Measurements from ENCODE around the gene GNA14. TPM values are rescaled to one million over a fixed set of nuclear protein-coding genes. Genes with fewer than 3 reads are reported as not detected.

The GNA14 gene
- polyA plus RNA-seq, 1 donor from 2014 or later: 0.40 TPM

- Histone ChIP-seq H3K4me3 (ENCODE audit: low read length) (no peak overlapping the region), H3K36me3 (ENCODE audit: insufficient read depth, low read length) (no peaks in the 10 kb centered on the region), H3K9ac (ENCODE audit: low read length) (no peak overlapping the region), H3K79me2 (replicated peaks; ENCODE audit: insufficient read depth, low read length) (no peaks in the 10 kb centered on the region), H3K4me2 (ENCODE audit: low read length) (no peak overlapping the region), H3F3A (ENCODE audit: insufficient read depth, low read length, poor library complexity, severe bottlenecking) (no peaks in the 10 kb centered on the region), H3K9me3 (ENCODE audit: low read length) (no peaks in the 10 kb centered on the region), H3K27me3 (ENCODE audit: insufficient read depth, low read depth, low read length) (no peaks in the 10 kb centered on the region), H3K9me2 (ENCODE audit: insufficient read depth, low read length) (no peaks in the 10 kb centered on the region), H2AFZ (ENCODE audit: low read depth, low read length) (no peak overlapping the region), H4K20me1 (ENCODE audit: insufficient read depth) (no peaks in the 10 kb centered on the region), H3K27ac (ENCODE audit: low read length) (no peak overlapping the region)
- TF ChIP-seq MXI1 (conservative IDR thresholded peaks at IDR 0.05; ENCODE audit: poor library complexity, severe bottlenecking) (no peak), EP300 (conservative IDR thresholded peaks at IDR 0.05; ENCODE audit: poor library complexity, severe bottlenecking) (no peak), POLR2AphosphoS5 (IDR thresholded peaks at IDR 0.05) (no peak), SMC3 (conservative IDR thresholded peaks at IDR 0.05; ENCODE audit: poor library complexity) (no peak), RAD21 (conservative IDR thresholded peaks at IDR 0.05) (no peak)
Observed at GRCh38 chr9:77588271-77588937, 59.7 kb downstream of the GNA14 start.

DNA sequence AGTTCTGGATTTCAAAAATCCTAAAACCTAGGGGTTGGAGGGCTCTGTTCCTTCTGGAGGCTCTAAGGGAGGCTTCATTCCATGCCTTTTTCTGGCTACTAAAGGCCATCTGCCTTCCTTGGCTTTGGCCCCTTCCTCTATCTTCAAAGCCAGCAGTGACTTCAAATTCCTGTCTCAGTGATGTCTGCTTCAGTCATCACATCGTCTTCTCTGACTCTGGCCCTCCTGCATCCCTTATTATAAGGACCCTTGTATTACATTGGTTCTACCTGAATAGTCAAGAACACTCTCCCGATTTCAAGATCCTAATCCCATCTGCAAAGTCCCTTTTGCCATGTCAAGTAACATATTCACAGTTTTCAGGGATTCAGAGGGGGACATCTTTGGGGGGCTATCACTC lies 60.3 kb downstream of the GNA14 start:
- no peak for TF ChIP-seq SMC3 (conservative IDR thresholded peaks at IDR 0.05; ENCODE audit: poor library complexity)
- no peak for TF ChIP-seq TAF1 (IDR thresholded peaks at IDR 0.05; ENCODE audit: low read depth)
- TF ChIP-seq MXI1 (conservative IDR thresholded peaks at IDR 0.05; ENCODE audit: poor library complexity, severe bottlenecking): no peak
- TF ChIP-seq RAD21 (conservative IDR thresholded peaks at IDR 0.05): no peak
- TF ChIP-seq POLR2AphosphoS5 (IDR thresholded peaks at IDR 0.05): no peak
- TF ChIP-seq, protein P1, sequence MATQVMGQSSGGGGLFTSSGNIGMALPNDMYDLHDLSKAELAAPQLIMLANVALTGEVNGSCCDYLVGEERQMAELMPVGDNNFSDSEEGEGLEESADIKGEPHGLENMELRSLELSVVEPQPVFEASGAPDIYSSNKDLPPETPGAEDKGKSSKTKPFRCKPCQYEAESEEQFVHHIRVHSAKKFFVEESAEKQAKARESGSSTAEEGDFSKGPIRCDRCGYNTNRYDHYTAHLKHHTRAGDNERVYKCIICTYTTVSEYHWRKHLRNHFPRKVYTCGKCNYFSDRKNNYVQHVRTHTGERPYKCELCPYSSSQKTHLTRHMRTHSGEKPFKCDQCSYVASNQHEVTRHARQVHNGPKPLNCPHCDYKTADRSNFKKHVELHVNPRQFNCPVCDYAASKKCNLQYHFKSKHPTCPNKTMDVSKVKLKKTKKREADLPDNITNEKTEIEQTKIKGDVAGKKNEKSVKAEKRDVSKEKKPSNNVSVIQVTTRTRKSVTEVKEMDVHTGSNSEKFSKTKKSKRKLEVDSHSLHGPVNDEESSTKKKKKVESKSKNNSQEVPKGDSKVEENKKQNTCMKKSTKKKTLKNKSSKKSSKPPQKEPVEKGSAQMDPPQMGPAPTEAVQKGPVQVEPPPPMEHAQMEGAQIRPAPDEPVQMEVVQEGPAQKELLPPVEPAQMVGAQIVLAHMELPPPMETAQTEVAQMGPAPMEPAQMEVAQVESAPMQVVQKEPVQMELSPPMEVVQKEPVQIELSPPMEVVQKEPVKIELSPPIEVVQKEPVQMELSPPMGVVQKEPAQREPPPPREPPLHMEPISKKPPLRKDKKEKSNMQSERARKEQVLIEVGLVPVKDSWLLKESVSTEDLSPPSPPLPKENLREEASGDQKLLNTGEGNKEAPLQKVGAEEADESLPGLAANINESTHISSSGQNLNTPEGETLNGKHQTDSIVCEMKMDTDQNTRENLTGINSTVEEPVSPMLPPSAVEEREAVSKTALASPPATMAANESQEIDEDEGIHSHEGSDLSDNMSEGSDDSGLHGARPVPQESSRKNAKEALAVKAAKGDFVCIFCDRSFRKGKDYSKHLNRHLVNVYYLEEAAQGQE (IDR thresholded peaks at IDR 0.05; ENCODE audit: borderline replicate concordance): no peak
- TF ChIP-seq EP300 (conservative IDR thresholded peaks at IDR 0.05; ENCODE audit: poor library complexity, severe bottlenecking): no peak
- no peak for TF ChIP-seq EZH2 (IDR thresholded peaks at IDR 0.05; ENCODE audit: borderline replicate concordance, insufficient read depth, low read length, poor library complexity, severe bottlenecking)
- no peak for TF ChIP-seq CTCF (IDR thresholded peaks at IDR 0.05; ENCODE audit: poor library complexity, severe bottlenecking)
- H3K27ac ChIP-seq (ENCODE audit: low read length): no peak overlapping the region
- H3K9me3 ChIP-seq (ENCODE audit: low read length): no peaks in the 10 kb centered on the region
- no peaks in the 10 kb centered on the region for H3K79me2 ChIP-seq (replicated peaks; ENCODE audit: insufficient read depth, low read length)
- no peak overlapping the region for H2AFZ ChIP-seq (ENCODE audit: low read depth, low read length)
- no peaks in the 10 kb centered on the region for H3K27me3 ChIP-seq (ENCODE audit: insufficient read depth, low read depth, low read length)
- no peak overlapping the region for H3K4me3 ChIP-seq (ENCODE audit: low read length)
- no peaks in the 10 kb centered on the region for H3K36me3 ChIP-seq (ENCODE audit: insufficient read depth, low read length)
- no peaks in the 10 kb centered on the region for H3K9me2 ChIP-seq (ENCODE audit: insufficient read depth, low read length)
- H3K4me2 ChIP-seq (ENCODE audit: low read length): no peak overlapping the region
- H3F3A ChIP-seq (ENCODE audit: insufficient read depth, low read length, poor library complexity, severe bottlenecking): no peaks in the 10 kb centered on the region
- no peaks in the 10 kb centered on the region for H4K20me1 ChIP-seq (ENCODE audit: insufficient read depth)
- H3K9ac ChIP-seq (ENCODE audit: low read length): no peak overlapping the region
